ENCODE measurements around the gene TFF3.

DNA sequence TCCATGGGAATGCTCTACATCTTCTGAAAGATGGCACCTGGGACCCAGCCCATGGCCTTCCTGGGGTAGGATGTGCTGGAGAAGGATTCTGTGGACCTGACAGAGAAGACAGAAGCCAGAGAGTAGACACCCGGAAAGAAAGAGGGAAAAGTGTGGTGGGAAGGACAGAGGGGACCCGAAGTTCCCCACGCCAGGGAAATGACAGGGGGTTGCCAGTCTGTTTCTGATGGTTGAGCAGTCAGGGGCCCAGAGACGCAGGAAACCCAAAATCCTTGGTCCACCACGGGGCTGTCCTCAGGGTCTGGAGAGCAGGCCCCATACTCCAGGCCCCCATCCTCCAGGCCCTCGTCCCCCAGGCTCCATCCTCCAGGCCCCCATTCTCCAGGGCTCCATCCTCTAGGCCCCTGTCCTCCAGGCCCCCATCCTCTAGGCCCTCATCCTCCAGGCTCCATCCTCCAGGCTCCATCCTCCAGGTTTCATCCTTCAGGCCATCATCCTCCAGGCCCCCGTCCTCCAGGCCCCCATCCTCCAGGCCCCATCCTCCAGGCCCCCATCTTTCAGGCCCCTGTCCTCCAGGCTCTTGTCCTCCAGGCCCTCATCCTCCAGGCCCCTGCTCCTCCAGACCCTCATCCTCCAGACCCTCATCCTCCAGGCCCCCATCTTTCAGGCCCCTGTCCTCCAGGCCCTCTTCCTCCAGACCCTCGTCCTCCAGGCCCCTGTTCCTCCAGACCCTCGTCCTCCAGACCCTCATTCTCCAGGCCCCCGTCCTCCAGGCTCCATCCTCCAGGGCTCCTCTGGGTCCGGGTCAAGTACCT, 36.6 kb upstream of the TFF3 start:
- no peak for TF ChIP-seq EZH2 (IDR thresholded peaks at IDR 0.05; ENCODE audit: borderline replicate concordance, control insufficient read depth, low read depth, low read length)
- TF ChIP-seq CHD4 (IDR thresholded peaks at IDR 0.05): no peak
- TF ChIP-seq USF2 (IDR thresholded peaks at IDR 0.05; ENCODE audit: borderline replicate concordance, low read depth, low read length): no peak
- TF ChIP-seq, protein P1, sequence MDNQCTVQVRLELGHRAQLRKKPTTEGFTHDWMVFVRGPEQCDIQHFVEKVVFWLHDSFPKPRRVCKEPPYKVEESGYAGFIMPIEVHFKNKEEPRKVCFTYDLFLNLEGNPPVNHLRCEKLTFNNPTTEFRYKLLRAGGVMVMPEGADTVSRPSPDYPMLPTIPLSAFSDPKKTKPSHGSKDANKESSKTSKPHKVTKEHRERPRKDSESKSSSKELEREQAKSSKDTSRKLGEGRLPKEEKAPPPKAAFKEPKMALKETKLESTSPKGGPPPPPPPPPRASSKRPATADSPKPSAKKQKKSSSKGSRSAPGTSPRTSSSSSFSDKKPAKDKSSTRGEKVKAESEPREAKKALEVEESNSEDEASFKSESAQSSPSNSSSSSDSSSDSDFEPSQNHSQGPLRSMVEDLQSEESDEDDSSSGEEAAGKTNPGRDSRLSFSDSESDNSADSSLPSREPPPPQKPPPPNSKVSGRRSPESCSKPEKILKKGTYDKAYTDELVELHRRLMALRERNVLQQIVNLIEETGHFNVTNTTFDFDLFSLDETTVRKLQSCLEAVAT (IDR thresholded peaks at IDR 0.05): no peak
- TF ChIP-seq NR2C2 (IDR thresholded peaks at IDR 0.05; ENCODE audit: borderline replicate concordance, control insufficient read depth, insufficient read length, low read depth): no peak
- TF ChIP-seq RFX5 (IDR thresholded peaks at IDR 0.05; ENCODE audit: low read depth, low read length): no peak
- TF ChIP-seq POLR2A (IDR thresholded peaks at IDR 0.05; ENCODE audit: low read depth, low read length): no peak
- no peak for TF ChIP-seq NFYB (IDR thresholded peaks at IDR 0.05; ENCODE audit: insufficient read depth, low read depth, low read length)
- TF ChIP-seq, protein P2, sequence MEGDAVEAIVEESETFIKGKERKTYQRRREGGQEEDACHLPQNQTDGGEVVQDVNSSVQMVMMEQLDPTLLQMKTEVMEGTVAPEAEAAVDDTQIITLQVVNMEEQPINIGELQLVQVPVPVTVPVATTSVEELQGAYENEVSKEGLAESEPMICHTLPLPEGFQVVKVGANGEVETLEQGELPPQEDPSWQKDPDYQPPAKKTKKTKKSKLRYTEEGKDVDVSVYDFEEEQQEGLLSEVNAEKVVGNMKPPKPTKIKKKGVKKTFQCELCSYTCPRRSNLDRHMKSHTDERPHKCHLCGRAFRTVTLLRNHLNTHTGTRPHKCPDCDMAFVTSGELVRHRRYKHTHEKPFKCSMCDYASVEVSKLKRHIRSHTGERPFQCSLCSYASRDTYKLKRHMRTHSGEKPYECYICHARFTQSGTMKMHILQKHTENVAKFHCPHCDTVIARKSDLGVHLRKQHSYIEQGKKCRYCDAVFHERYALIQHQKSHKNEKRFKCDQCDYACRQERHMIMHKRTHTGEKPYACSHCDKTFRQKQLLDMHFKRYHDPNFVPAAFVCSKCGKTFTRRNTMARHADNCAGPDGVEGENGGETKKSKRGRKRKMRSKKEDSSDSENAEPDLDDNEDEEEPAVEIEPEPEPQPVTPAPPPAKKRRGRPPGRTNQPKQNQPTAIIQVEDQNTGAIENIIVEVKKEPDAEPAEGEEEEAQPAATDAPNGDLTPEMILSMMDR (IDR thresholded peaks at IDR 0.05 in 2 of 3, conservative IDR thresholded peaks at IDR 0.05 in 1 of 3; ENCODE audit: control insufficient read depth in 2 of 3, extremely low read depth in 1 of 3, insufficient read depth in 1 of 3, low read depth in 3 of 3, low read length in 3 of 3): no peak
- no peak for TF ChIP-seq ZZZ3 (IDR thresholded peaks at IDR 0.05; ENCODE audit: control insufficient read depth, insufficient read length, low read depth)
- TF ChIP-seq STAT1 (conservative IDR thresholded peaks at IDR 0.05): no peak
- no peak for TF ChIP-seq ZNF274 (IDR thresholded peaks at IDR 0.05; ENCODE audit: insufficient read depth, insufficient read length)
- TF ChIP-seq ATF3 (IDR thresholded peaks at IDR 0.05; ENCODE audit: borderline replicate concordance, extremely low read depth, low read depth, low read length): no peak
- TF ChIP-seq, protein P3, sequence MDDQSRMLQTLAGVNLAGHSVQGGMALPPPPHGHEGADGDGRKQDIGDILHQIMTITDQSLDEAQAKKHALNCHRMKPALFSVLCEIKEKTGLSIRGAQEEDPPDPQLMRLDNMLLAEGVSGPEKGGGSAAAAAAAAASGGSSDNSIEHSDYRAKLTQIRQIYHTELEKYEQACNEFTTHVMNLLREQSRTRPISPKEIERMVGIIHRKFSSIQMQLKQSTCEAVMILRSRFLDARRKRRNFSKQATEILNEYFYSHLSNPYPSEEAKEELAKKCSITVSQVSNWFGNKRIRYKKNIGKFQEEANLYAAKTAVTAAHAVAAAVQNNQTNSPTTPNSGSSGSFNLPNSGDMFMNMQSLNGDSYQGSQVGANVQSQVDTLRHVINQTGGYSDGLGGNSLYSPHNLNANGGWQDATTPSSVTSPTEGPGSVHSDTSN (IDR thresholded peaks at IDR 0.05; ENCODE audit: insufficient replicate concordance, low read depth, low read length): no peak

All from GM12878 (cell line).